CD4-positive, alpha-beta T cell treated with Interleukin-10 for 1 hour (primary cell): Measurements from ENCODE around the gene NT5C1A.

ENCODE experiments used
- DNase-seq: peaks from one replicate; pipeline ENCODE4 v3.0.0-alpha.2; 2020

Gene NT5C1A

GRCh38 chr1:39671793-39672550 lies at the start of gene NT5C1A:
NT5C1A (minus strand) TSS chr1:39672107; CDS start chr1:39672038, 69 bp downstream.
- no peak for DNase-seq

DNA sequence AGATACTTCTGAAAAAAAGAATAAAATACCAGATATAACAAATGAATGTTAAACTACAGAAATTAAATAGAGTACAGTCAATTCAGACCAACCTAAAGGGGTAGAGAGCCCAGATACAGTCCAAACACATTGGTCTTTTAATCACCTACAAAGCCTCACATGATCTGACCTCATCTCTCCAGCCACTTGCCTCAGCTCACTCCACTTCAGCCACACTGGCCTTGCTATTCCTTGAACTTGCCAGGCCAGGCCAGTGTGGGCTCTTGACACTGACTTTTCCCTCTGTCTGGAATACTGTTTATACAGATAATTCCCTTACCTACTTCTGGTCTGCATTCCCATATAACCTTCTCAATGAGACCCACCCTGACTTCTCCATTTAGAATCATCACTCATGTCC lies 49.8 kb upstream of the NT5C1A start:
- DNase-seq: no peak

DNA sequence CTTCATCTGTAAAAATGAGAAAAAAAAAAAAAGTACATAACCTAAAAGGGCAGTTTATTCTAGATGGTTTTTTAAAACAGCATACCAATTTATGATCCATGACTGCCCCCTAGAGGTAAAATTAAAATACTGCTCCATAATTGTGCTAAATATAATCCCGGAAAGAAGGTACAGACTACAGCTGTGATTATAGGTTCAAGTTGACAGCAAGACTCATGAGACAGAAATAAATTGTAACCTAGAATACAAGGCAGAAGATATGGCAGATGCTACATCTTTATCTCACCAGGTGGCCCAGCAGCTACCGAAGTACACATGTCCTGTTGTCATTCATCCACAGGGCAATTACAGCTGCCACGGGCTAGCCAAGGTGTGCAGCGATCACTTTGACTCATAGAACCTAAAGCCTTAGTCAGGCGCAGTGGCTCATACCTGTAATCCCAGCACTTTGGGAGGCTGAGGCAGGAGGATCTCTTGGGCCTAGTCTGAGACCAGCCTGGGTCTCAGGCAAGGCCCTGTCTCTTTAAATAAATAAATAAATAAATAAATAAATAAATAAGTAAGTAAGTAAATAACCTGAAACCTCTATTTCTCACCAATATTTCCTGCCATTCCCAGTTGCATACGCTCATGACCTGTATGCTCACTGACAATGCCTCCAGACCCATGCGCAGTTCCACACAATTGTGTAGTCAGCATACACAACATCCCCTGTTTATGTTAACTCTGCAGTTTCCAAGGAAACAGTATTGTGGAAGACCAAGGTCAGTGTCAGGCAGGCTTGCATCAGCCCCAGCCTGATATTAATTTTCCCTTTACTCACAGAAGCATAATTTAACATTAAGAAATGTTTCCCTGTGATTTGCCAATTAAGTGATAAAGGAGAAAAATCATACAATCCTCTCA lies 48.4 kb upstream of the NT5C1A start:
- DNase-seq: peak; percentile 80

- DNase-seq: no peak
These were observed 45.9 kb upstream of the NT5C1A start for GRCh38 chr1:39717809-39718208.

DNA sequence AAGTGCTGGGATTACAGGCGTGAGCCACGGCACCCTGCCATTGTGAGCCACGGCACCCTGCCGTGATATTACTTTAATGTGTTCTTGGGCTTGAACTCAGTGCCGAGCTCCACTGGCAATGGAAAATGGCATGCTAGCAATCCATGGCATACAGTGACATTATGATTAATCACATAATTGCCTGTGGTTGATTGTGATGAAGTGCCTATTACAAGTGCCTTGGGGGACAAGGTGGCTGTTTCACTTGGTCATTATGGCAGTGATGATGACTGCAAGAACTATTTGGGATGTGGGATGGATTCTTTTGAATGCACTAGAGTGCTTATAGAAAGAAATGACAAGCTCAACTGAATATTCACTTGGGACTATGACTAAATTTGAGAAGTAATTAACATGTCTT lies 41.6 kb upstream of the NT5C1A start:
- DNase-seq: no peak

GRCh38 chr1:39711966-39712340 lies 40.0 kb upstream of the NT5C1A start:
- no peak for DNase-seq

GRCh38 chr1:39711104-39711965 lies 39.4 kb upstream of the NT5C1A start:
- DNase-seq: no peak

GRCh38 chr1:39707506-39707905 lies 35.6 kb upstream of the NT5C1A start:
- DNase-seq: no peak

- no peak for DNase-seq
These were observed 32.9 kb upstream of the NT5C1A start for GRCh38 chr1:39704757-39705156.

GRCh38 chr1:39701049-39701439 lies 29.1 kb upstream of the NT5C1A start:
- DNase-seq: no peak

GRCh38 chr1:39700348-39700747 lies 28.4 kb upstream of the NT5C1A start:
- DNase-seq: no peak

DNA sequence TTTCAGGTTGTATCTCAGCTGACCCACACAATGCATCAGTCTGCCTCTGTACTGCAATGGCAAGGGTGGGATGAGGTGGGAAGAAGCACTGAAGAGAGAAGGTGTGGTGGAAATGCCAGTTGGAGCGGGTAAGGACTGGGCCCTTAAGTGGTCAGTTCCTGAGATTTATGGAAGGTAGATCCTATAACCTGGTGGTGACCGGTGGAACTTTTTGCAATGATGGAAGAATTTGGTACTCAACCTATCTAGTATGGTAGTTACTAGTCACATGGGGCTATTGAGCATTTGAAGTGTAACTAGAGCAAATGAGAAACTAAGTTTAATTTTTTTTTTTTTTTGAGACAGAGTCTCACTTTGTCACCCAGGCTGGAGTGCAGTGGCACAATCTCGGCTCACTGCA lies 27.5 kb upstream of the NT5C1A start:
- DNase-seq: no peak

GRCh38 chr1:39698568-39698967 lies 26.7 kb upstream of the NT5C1A start:
- no peak for DNase-seq

GRCh38 chr1:39696448-39696847 lies 24.5 kb upstream of the NT5C1A start:
- DNase-seq: no peak

DNA sequence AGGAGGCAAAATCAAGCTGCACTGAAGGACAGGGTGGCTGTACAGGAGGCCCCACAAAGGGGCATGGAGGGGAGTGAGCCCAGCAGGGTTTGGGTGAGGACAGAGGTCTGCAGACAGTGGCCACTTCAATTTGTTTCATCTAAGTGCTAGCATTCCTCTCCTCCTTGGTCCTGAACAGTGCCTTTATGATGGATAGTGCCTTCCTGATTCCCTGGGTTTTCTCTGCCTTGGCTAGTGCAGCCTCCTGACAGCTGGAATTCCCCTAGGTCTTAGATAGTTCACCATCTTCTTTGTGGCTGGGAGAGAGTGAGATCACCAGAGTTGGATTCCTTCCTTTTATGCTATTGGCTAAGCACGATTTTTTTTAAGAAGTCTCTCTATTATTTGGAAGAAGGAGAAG lies 23.1 kb upstream of the NT5C1A start:
- DNase-seq: no peak

DNA sequence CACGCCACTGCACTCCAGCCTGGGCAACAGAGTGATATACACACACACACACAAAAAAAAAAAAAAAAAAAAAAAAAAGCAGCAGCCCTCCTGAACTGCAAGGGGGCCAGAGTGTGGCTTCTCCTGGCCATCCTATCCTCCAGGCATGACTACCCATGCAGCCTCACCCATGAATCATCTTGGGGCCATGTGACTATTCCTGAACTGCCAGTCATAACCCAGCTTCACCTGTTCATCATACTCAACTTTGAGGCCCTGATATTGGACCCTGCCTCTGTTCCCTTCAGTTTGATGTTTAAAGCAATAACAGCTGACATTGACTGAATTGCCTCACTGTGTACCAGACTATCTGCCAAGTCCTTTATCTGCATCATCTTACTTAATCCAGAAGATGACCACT lies 22.1 kb upstream of the NT5C1A start:
- no peak for DNase-seq

DNA sequence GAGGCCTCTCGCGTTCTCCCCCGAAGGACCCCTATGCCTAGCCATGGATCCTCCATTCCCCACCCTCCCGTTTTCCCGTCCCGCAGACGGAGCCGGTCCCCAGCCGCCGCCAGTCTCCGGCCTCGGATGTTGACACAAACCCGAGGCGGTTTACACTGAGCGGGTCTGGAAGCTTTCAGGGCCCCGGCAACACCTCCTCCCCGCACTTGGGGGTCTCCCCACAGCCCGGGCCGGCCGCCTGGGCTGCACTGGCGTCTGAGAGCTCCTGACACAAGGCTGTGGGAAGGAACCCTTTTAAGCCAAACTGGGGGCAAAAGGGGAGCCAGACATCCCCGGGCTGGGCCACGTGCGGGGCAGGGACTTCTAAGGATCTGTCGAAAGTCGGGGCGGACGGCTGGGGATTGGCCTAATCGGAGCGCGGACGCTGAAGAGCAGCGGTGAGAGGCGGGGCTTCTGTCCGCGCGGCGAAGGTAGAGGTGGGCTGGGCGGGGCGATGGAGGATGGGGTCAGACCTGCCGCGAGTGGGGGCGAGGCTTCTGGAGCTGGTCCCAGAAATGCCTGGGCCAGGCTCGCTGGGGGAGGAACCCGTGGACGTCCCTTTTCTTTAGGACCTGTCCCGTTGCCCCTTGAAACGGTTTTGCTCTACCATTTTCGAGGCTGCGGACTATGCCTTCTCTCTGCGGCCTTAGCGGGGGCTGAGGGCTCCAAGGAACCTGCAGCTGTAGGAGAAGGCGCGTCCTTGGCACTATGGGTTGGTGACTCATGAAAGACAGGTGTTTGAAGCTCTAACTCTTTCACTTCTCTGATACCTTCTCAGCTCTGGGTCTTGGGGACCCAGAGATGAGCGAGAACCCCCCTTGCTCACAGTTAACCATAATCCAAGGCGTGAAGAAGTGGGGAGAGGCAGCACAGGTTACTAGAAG lies 20.5 kb upstream of the NT5C1A start:
- peak; percentile 54 for DNase-seq

- DNase-seq: peak; percentile 95
These were observed 19.7 kb upstream of the NT5C1A start, which contains the start of gene HPCAL4 for GRCh38 chr1:39691383-39692151. HPCAL4 (minus strand) TSS chr1:39691433; CDS start chr1:39684603, 6,830 bp downstream.

DNA sequence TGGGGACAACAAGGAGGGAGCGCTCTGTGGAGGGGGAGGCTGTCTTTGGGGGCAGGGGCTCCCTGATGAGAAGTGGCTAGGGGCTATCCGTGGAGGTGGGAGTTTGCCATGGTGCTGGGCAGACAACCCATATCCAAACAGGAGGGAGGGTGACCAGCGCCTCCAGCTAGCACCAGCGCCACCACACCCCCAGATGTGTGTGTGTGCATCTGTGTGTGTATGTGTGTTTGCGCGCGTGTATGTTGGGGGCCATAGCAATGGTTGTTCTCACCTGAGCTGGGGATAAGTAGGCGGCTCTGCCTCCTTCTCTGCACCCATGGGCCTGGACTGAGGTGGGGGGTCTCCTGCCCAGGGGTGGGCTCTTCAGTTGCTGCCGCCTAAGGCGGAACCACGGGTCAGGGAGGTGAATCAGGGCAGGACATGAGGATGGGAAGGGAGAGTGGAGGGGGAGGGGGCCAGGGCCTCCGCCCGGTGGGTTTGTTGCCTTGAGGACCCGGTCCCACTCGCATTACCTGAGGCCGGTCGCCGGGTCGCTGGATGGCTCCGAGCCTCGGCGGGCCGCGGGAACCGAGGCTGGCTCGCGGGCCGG lies 19.0 kb upstream of the NT5C1A start:
- DNase-seq: no peak

- no peak for DNase-seq
These were observed 18.3 kb upstream of the NT5C1A start for GRCh38 chr1:39690225-39690624.

GRCh38 chr1:39689635-39690034 lies 17.7 kb upstream of the NT5C1A start:
- no peak for DNase-seq
